ENCODE measurements around the gene BRD4.

The BRD4 gene

GRCh38 chr19:15251749-15252397 lies 80.5 kb downstream of the BRD4 start (continued):
- no peak for TF ChIP-seq ZNF701 (tag by site-specific recombination; IDR thresholded peaks at IDR 0.05)
- no peak for TF ChIP-seq ZNF449 (tag by site-specific recombination; IDR thresholded peaks at IDR 0.05)
- TF ChIP-seq ZNF23 (tag by site-specific recombination; IDR thresholded peaks at IDR 0.05; ENCODE audit: borderline replicate concordance) = no peak
- no peak for TF ChIP-seq ZSCAN30 (tag by site-specific recombination; IDR thresholded peaks at IDR 0.05)
- TF ChIP-seq ZBTB17 (tag by site-specific recombination; IDR thresholded peaks at IDR 0.05) = no peak; the same call in 1 of the 2 replicates
- no peak for TF ChIP-seq ZNF514 (tag by site-specific recombination; IDR thresholded peaks at IDR 0.05)
- TF ChIP-seq INSM2 (tag by site-specific recombination; IDR thresholded peaks at IDR 0.05) = no peak
- no peak for TF ChIP-seq ZNF416 (tag by site-specific recombination; IDR thresholded peaks at IDR 0.05)
- no peak for TF ChIP-seq KLF8 (tag by site-specific recombination; IDR thresholded peaks at IDR 0.05)
- peak; percentile 84 for TF ChIP-seq ZIC2 (tag by site-specific recombination; IDR thresholded peaks at IDR 0.05)
- peak; percentile 64 for TF ChIP-seq SCRT2 (tag by site-specific recombination; IDR thresholded peaks at IDR 0.05)
- peak; percentile 8 for TF ChIP-seq ZBTB26 (tag by site-specific recombination; optimal IDR thresholded peaks at IDR 0.05)
- TF ChIP-seq SP3 (tag by site-specific recombination; IDR thresholded peaks at IDR 0.05) = no peak
- TF ChIP-seq ZNF670 (tag by site-specific recombination; IDR thresholded peaks at IDR 0.05; ENCODE audit: low read depth) = no peak
- TF ChIP-seq ZNF423 (tag by site-specific recombination; IDR thresholded peaks at IDR 0.05) = no peak
- no peak for TF ChIP-seq ZSCAN18 (tag by site-specific recombination; IDR thresholded peaks at IDR 0.05)
- TF ChIP-seq ZNF623 (tag by site-specific recombination; IDR thresholded peaks at IDR 0.05) = no peak
- TF ChIP-seq ATF2 (tag by site-specific recombination; IDR thresholded peaks at IDR 0.05; ENCODE audit: low read depth) = no peak
- TF ChIP-seq ZFP41 (tag by site-specific recombination; IDR thresholded peaks at IDR 0.05; ENCODE audit: borderline replicate concordance) = no peak
- no peak for TF ChIP-seq BCL11B (tag by site-specific recombination; IDR thresholded peaks at IDR 0.05; ENCODE audit: low read depth)
- no peak for TF ChIP-seq AEBP2 (tag by site-specific recombination; IDR thresholded peaks at IDR 0.05; ENCODE audit: borderline replicate concordance)
- 0 out of 2 replicates have a peak, but pooled peaks have one; percentile 37 for TF ChIP-seq ZFHX2 (tag by site-specific recombination; conservative IDR thresholded peaks at IDR 0.05)
- no peak for TF ChIP-seq ZNF239 (tag by site-specific recombination; IDR thresholded peaks at IDR 0.05)
- no peak for TF ChIP-seq ZNF354C (tag by site-specific recombination; IDR thresholded peaks at IDR 0.05; ENCODE audit: borderline replicate concordance, low read depth)
- TF ChIP-seq ZNF530 (tag by site-specific recombination; IDR thresholded peaks at IDR 0.05; ENCODE audit: low read depth) = no peak
- TF ChIP-seq GLI4 (tag by site-specific recombination; IDR thresholded peaks at IDR 0.05) = no peak
- no peak for TF ChIP-seq ZNF692 (tag by site-specific recombination; IDR thresholded peaks at IDR 0.05)
- 0 out of 2 replicates have a peak, but pooled peaks have one; percentile 37 for TF ChIP-seq ZEB2 (tag by site-specific recombination; IDR thresholded peaks at IDR 0.05)
- no peak for TF ChIP-seq ZNF76 (tag by site-specific recombination; IDR thresholded peaks at IDR 0.05; ENCODE audit: borderline replicate concordance, low read depth)
- no peak for TF ChIP-seq ZNF121 (tag by site-specific recombination; IDR thresholded peaks at IDR 0.05)
- TF ChIP-seq ZNF544 (tag by site-specific recombination; IDR thresholded peaks at IDR 0.05) = no peak

All from HEK293 (cell line).